ENCODE data around the gene MPZL3. TPM values are rescaled to one million over a fixed set of nuclear protein-coding genes. Genes with fewer than 3 reads are reported as not detected.

The MPZL3 gene
- total RNA-seq, 1 experiment from 2014 or later = 7.0 TPM

DNA sequence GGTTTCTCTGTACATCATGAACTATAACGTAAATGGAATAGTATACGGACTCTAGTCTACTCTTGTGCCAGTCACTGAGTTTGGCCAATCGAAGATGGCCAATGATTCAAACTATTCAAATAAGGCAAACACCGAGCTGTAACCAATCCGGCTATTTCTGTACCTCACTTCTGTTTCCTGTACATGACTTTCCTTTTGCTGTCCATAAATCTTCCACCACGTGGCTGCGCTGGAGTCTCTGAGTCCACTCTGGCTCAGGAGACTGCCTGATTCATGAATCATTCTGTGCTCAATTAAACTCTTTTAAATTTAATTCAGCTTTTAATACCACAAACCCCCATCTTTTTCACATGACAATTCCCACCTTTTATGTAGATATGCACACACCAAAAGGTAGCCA lies 25.9 kb downstream of the MPZL3 start:
- Histone ChIP-seq H3K4me2 (ENCODE audit: low read depth, low read length, poor library complexity, severe bottlenecking) (no peak overlapping the region), H3K27ac (ENCODE audit: low read length) (peak overlapping the region; percentile 99), H2AFZ (ENCODE audit: low read length) (no peak overlapping the region), H3K9me3 (ENCODE audit: low read length) (peaks cover 5% of the 10 kb centered on the region; the same call in 1 of the 2 replicates), H3K4me1 (ENCODE audit: low read length) (peaks cover 74% of the 10 kb centered on the region), H4K20me1 (ENCODE audit: insufficient read depth, low read depth, low read length) (no peaks in the 10 kb centered on the region), H3K79me2 (ENCODE audit: low read length) (no peaks in the 10 kb centered on the region), H3K27me3 (ENCODE audit: low read length) (no peaks in the 10 kb centered on the region), H3K4me3 (ENCODE audit: low read length) (no peak overlapping the region), H3K9me2 (replicated peaks; ENCODE audit: insufficient read depth, low read length) (no peaks in the 10 kb centered on the region), H3K9ac (ENCODE audit: low read length) (no peak overlapping the region), H3K36me3 (ENCODE audit: insufficient read depth, low read length) (peaks cover 9% of the 10 kb centered on the region)
- no peak for DNase-seq

DNA sequence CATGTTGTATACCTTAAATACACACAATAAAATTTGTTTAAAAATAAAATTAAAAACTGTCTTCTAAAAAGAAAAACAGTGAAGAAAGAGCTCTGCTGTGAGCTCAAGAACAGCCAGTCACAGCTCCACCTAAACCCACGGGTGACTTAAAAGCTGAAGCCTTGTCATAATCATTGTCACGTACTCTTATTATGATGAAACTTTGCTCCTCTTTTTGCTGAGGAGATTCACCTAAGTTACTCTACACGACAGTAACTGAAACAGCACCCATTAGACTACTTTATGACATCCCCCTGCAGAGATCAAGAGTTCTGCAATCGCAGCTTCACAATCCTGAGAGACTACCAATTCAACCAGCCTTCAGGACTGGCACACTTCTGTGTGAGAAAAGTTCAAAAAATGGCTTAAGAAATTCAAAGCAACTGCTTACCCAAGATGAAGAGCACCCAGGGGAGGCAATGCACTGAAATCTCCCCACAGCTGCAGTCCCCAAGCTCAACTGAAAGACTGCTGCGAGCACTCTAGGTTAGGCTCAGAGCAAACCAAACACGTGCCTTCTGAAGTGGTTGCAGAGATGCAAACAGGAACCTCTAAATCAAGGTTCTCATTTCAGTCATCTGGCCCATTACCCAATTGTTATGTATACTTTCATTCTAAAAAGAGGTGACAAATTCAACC lies 27.5 kb downstream of the MPZL3 start, which contains the start of gene JAML:
JAML (minus strand) TSS at position 501 of the 678 bp plus-strand sequence. CDS start 10,145 bp downstream, outside the sequence.
- peaks cover 9% of the 10 kb centered on the region for H3K36me3 ChIP-seq (ENCODE audit: insufficient read depth, low read length)
- peak within 1 kb of the TSS; percentile 63 for H3K4me3 ChIP-seq (ENCODE audit: low read length)
- H4K20me1 ChIP-seq (ENCODE audit: insufficient read depth, low read depth, low read length) = no peaks in the 10 kb centered on the region
- peaks cover 5% of the 10 kb centered on the region; the same call in 1 of the 2 replicates for H3K9me3 ChIP-seq (ENCODE audit: low read length)
- H3K27me3 ChIP-seq (ENCODE audit: low read length) = no peaks in the 10 kb centered on the region
- H3K79me2 ChIP-seq (ENCODE audit: low read length) = no peaks in the 10 kb centered on the region
- H3K4me1 ChIP-seq (ENCODE audit: low read length) = peaks cover 82% of the 10 kb centered on the region
- DNase-seq = peak; percentile 94
- H3K27ac ChIP-seq (ENCODE audit: low read length) = peak within 1 kb of the TSS; percentile 99
- H3K9me2 ChIP-seq (replicated peaks; ENCODE audit: insufficient read depth, low read length) = no peaks in the 10 kb centered on the region
- H3K4me2 ChIP-seq (ENCODE audit: low read depth, low read length, poor library complexity, severe bottlenecking) = peak within 1 kb of the TSS; percentile 82
- H2AFZ ChIP-seq (ENCODE audit: low read length) = no peak within 1 kb of the TSS
- peak within 1 kb of the TSS; percentile 71 for H3K9ac ChIP-seq (ENCODE audit: low read length)

DNA sequence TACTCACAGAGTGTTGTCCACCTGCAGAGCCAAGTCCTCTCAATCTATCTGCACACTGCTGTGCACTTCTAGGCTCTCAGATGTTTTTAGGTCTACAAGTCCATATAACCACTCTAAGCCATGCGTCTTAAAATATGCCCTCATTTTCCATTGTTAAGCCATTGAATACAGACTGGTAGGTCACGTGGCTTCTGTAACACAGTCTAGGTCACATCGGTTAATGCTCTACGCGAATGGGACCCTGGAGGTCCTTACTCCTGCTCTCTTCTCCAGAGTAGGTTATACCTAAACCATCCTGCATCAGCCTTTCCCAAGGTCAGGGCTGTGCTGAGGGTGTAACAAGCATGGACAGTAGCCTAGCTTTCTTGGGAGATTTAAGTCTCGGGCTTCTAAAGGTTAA lies 28.2 kb downstream of the MPZL3 start:
- Histone ChIP-seq H3K9me3 (ENCODE audit: low read length) (peaks cover 5% of the 10 kb centered on the region; the same call in 1 of the 2 replicates), H3K27ac (ENCODE audit: low read length) (peak overlapping the region; percentile 99), H4K20me1 (ENCODE audit: insufficient read depth, low read depth, low read length) (no peaks in the 10 kb centered on the region), H3K79me2 (ENCODE audit: low read length) (no peaks in the 10 kb centered on the region), H3K4me1 (ENCODE audit: low read length) (peaks cover 82% of the 10 kb centered on the region), H3K27me3 (ENCODE audit: low read length) (no peaks in the 10 kb centered on the region), H3K4me2 (ENCODE audit: low read depth, low read length, poor library complexity, severe bottlenecking) (peak overlapping the region; percentile 82), H2AFZ (ENCODE audit: low read length) (no peak overlapping the region), H3K4me3 (ENCODE audit: low read length) (peak overlapping the region; percentile 63), H3K36me3 (ENCODE audit: insufficient read depth, low read length) (peaks cover 9% of the 10 kb centered on the region), H3K9ac (ENCODE audit: low read length) (peak overlapping the region; percentile 71), H3K9me2 (replicated peaks; ENCODE audit: insufficient read depth, low read length) (no peaks in the 10 kb centered on the region)
- DNase-seq = peak; percentile 74

DNA sequence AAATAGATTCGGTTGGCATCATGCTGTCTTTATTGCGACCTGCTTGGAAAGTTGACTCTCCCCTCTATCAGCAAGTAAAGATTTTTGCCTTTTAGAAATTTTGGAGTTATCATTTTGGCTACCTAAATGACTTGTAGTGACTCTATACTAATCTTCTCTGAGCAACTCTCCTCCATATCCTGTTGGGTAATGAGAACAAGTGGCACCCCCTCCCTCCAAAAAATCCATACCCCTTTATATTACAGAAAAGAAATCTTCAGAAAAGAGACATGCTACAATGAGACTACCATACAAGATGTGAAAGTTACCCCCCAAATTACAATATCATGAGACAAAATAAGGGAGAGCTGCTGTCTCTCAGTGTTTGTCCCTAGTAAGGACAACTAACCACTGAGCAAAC lies 28.6 kb downstream of the MPZL3 start:
- peak overlapping the region; percentile 71 for H3K9ac ChIP-seq (ENCODE audit: low read length)
- H4K20me1 ChIP-seq (ENCODE audit: insufficient read depth, low read depth, low read length) = no peaks in the 10 kb centered on the region
- peak overlapping the region; percentile 82 for H3K4me2 ChIP-seq (ENCODE audit: low read depth, low read length, poor library complexity, severe bottlenecking)
- H3K4me3 ChIP-seq (ENCODE audit: low read length) = peak overlapping the region; percentile 63
- peaks cover 9% of the 10 kb centered on the region for H3K36me3 ChIP-seq (ENCODE audit: insufficient read depth, low read length)
- H3K4me1 ChIP-seq (ENCODE audit: low read length) = peaks cover 82% of the 10 kb centered on the region
- no peaks in the 10 kb centered on the region for H3K79me2 ChIP-seq (ENCODE audit: low read length)
- no peak for DNase-seq
- no peak overlapping the region for H2AFZ ChIP-seq (ENCODE audit: low read length)
- H3K27me3 ChIP-seq (ENCODE audit: low read length) = no peaks in the 10 kb centered on the region
- H3K9me3 ChIP-seq (ENCODE audit: low read length) = peaks cover 5% of the 10 kb centered on the region; the same call in 1 of the 2 replicates
- H3K9me2 ChIP-seq (replicated peaks; ENCODE audit: insufficient read depth, low read length) = no peaks in the 10 kb centered on the region
- peak overlapping the region; percentile 99 for H3K27ac ChIP-seq (ENCODE audit: low read length)

DNA sequence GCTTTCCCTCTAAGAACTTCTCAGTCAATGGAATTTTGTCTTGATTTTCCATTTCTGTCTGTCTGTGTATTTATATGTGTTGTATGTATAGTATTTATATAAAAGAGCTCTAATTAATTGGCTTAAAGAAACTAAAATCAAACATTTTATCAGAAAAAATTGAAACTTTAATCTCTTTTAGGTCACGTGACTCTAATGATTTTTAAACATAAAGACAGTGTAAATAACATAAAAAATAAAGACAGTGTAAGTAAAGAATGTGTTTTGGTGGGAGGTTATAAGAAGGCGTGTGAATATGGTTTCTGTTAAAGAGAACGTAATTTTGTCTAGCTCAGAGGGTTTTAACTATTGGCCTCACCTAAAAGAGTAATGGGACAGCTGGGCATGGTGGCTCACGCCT lies 29.7 kb downstream of the MPZL3 start:
- Histone ChIP-seq H3K36me3 (ENCODE audit: insufficient read depth, low read length) (peaks cover 9% of the 10 kb centered on the region), H3K4me3 (ENCODE audit: low read length) (no peak overlapping the region), H2AFZ (ENCODE audit: low read length) (no peak overlapping the region), H3K27ac (ENCODE audit: low read length) (peak overlapping the region; percentile 99; the same call in 1 of the 2 replicates), H3K4me1 (ENCODE audit: low read length) (peaks cover 82% of the 10 kb centered on the region), H3K9me3 (ENCODE audit: low read length) (peaks cover 5% of the 10 kb centered on the region; the same call in 1 of the 2 replicates), H3K9me2 (replicated peaks; ENCODE audit: insufficient read depth, low read length) (no peaks in the 10 kb centered on the region), H4K20me1 (ENCODE audit: insufficient read depth, low read depth, low read length) (no peaks in the 10 kb centered on the region), H3K27me3 (ENCODE audit: low read length) (no peaks in the 10 kb centered on the region), H3K4me2 (ENCODE audit: low read depth, low read length, poor library complexity, severe bottlenecking) (no peak overlapping the region), H3K9ac (ENCODE audit: low read length) (no peak overlapping the region), H3K79me2 (ENCODE audit: low read length) (no peaks in the 10 kb centered on the region)
- DNase-seq = no peak

DNA sequence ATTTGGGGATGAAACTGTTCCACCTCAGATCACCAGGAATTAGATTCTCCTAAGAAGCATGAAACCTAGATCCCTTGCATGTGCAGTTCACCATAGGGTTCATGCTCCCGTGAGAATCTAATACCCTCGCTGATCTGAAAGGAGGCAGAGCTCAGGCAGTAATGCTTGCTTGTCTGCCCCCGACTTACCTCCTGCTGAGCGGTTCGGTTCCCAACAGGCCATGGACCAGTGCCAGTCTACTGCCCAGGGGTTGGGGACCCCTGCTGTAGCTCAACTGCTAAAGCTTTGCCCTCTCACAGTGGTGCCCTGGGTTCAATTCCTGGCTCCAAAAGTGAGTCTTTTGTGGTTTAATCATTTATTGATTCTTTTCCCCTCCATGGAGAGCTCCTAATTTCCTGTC lies 30.7 kb downstream of the MPZL3 start:
- Histone ChIP-seq H3K9me3 (ENCODE audit: low read length) (peaks cover 5% of the 10 kb centered on the region; the same call in 1 of the 2 replicates), H3K4me1 (ENCODE audit: low read length) (peaks cover 82% of the 10 kb centered on the region), H3K79me2 (ENCODE audit: low read length) (no peaks in the 10 kb centered on the region), H4K20me1 (ENCODE audit: insufficient read depth, low read depth, low read length) (no peaks in the 10 kb centered on the region), H3K36me3 (ENCODE audit: insufficient read depth, low read length) (peaks cover 9% of the 10 kb centered on the region), H3K27me3 (ENCODE audit: low read length) (no peaks in the 10 kb centered on the region), H3K9ac (ENCODE audit: low read length) (no peak overlapping the region), H3K4me2 (ENCODE audit: low read depth, low read length, poor library complexity, severe bottlenecking) (no peak overlapping the region), H2AFZ (ENCODE audit: low read length) (no peak overlapping the region), H3K9me2 (replicated peaks; ENCODE audit: insufficient read depth, low read length) (no peaks in the 10 kb centered on the region), H3K4me3 (ENCODE audit: low read length) (no peak overlapping the region), H3K27ac (ENCODE audit: low read length) (no peak overlapping the region)
- DNase-seq = no peak

DNA sequence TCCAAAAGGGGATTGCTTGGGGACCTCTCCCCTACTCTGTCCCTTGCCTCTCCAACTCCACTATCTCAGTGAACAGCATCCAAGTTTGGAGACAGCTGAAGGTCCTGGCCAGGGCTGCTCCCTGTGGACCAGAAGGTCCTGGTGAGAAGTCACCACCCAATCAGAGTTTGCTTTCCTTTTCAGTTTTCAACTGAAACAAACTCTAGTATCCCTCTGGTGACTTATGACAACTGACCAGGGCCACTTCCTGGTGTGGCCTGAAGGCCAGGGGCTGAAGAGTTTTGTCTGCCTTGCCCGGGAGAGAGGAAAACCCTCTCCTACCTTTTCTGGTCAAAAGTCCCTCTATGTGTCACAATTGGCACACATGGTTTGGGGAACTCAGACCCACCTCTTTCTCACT lies 32.4 kb downstream of the MPZL3 start:
- Histone ChIP-seq H3K27ac (ENCODE audit: low read length) (no peak overlapping the region), H2AFZ (ENCODE audit: low read length) (no peak overlapping the region), H3K9me3 (ENCODE audit: low read length) (no peaks in the 10 kb centered on the region), H3K79me2 (ENCODE audit: low read length) (no peaks in the 10 kb centered on the region), H3K9me2 (replicated peaks; ENCODE audit: insufficient read depth, low read length) (no peaks in the 10 kb centered on the region), H3K27me3 (ENCODE audit: low read length) (no peaks in the 10 kb centered on the region), H3K36me3 (ENCODE audit: insufficient read depth, low read length) (no peaks in the 10 kb centered on the region), H3K4me2 (ENCODE audit: low read depth, low read length, poor library complexity, severe bottlenecking) (no peak overlapping the region), H3K9ac (ENCODE audit: low read length) (no peak overlapping the region), H3K4me3 (ENCODE audit: low read length) (no peak overlapping the region), H3K4me1 (ENCODE audit: low read length) (peaks cover 84% of the 10 kb centered on the region), H4K20me1 (ENCODE audit: insufficient read depth, low read depth, low read length) (no peaks in the 10 kb centered on the region)
- no peak for DNase-seq

DNA sequence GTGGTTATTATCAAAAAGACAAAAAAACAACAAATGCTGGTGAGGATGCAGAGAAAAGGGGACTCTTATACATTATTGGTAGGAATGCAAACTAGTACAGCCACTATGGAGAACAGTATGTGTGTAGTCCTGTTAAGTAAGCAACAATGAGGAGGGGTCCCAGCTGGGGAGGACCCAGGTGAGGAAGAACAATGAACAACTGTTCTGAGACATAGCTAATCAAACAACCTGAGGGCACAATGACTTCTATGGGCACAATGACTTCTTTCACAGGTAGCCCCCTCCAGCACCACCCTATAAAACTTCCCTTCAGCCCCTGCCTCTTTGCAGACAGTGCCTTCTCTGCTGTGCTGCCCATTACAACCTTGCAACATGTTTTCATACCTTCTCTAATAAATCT lies 32.9 kb downstream of the MPZL3 start:
- Histone ChIP-seq H3K79me2 (ENCODE audit: low read length) (no peaks in the 10 kb centered on the region), H3K9me3 (ENCODE audit: low read length) (no peaks in the 10 kb centered on the region), H2AFZ (ENCODE audit: low read length) (no peak overlapping the region), H3K4me3 (ENCODE audit: low read length) (no peak overlapping the region), H3K9ac (ENCODE audit: low read length) (no peak overlapping the region), H3K27me3 (ENCODE audit: low read length) (no peaks in the 10 kb centered on the region), H4K20me1 (ENCODE audit: insufficient read depth, low read depth, low read length) (no peaks in the 10 kb centered on the region), H3K36me3 (ENCODE audit: insufficient read depth, low read length) (no peaks in the 10 kb centered on the region), H3K27ac (ENCODE audit: low read length) (no peak overlapping the region), H3K4me1 (ENCODE audit: low read length) (peaks cover 84% of the 10 kb centered on the region), H3K4me2 (ENCODE audit: low read depth, low read length, poor library complexity, severe bottlenecking) (peak overlapping the region; percentile 15), H3K9me2 (replicated peaks; ENCODE audit: insufficient read depth, low read length) (no peaks in the 10 kb centered on the region)
- no peak for DNase-seq

Measured in Karpas-422 (cell line).